Heart right ventricle (tissue), 16 donors: ENCODE results near the gene SLC8A2. TPM values are rescaled to one million over a fixed set of nuclear protein-coding genes. Genes with fewer than 3 reads are reported as not detected.

Experiments
- ATAC-seq, 8 donors: fragments of 200-7000 bp; cut with Tn5 transposase; one replicate each; pipeline ENCODE4 v1.9.1; 2020; ENCODE audit warnings: mild to moderate bottlenecking in 8 of 8, moderate library complexity in 8 of 8, moderate number of reproducible peaks in 1 of 8
- DNase-seq, 2 donors: peaks; one replicate each; pipeline ENCODE4 v3.0.0-alpha.2; 2020
- H3K27ac ChIP-seq, 10 donors: fragments of 200-600 bp; sonication (generic) in 2 of 10; one replicate each; pipeline versions ENCODE4 v1.5.0 to v1.8.0; 2020 to 2022; ENCODE audit warnings: mild to moderate bottlenecking in 3 of 10
- H3K27me3 ChIP-seq, 7 donors: fragments of 200-600 bp; one replicate each; pipeline ENCODE4 v1.8.0; 2021 to 2022; ENCODE audit warnings: mild to moderate bottlenecking in 2 of 7
- H3K36me3 ChIP-seq, 9 donors: fragments of 200-600 bp; sonication (generic) in 1 of 9; one replicate each; pipeline versions ENCODE4 v1.5.0 to v1.8.0; 2020 to 2022; ENCODE audit warnings: mild to moderate bottlenecking in 2 of 9
- H3K4me1 ChIP-seq, 9 donors: fragments of 200-600 bp; sonication (generic) in 1 of 9; one replicate each; pipeline versions ENCODE4 v1.5.0 to v1.8.0; 2020 to 2022; ENCODE audit warnings: mild to moderate bottlenecking in 4 of 9
- H3K4me3 ChIP-seq, 10 donors: fragments of 200-600 bp; sonication (generic) in 2 of 10; one replicate each; pipeline versions ENCODE4 v1.5.0 to v1.8.0; 2020 to 2022; ENCODE audit warnings: mild to moderate bottlenecking in 7 of 10, moderate library complexity in 2 of 10
- H3K9me3 ChIP-seq, 11 donors: fragments of 200-600 bp in 10 of 11; sonication (generic) in 2 of 11; one replicate each; pipeline versions ENCODE4 v1.5.0 to v1.8.0; 2013 to 2022; ENCODE audit warnings: mild to moderate bottlenecking in 2 of 11, control low read depth in 1 of 11, moderate library complexity in 1 of 11
- CTCF ChIP-seq, 9 donors: fragments of 200-600 bp; sonication (generic) in 2 of 9; IDR thresholded peaks; one replicate each; pipeline versions ENCODE4 v1.5.0 to v1.8.0; 2021 to 2022; ENCODE audit warnings: antibody characterized with exemption in 9 of 9, mild to moderate bottlenecking in 5 of 9, moderate library complexity in 1 of 9
- WGBS, 2 donors: extraction: QIAGEN DNeasy Blood & Tissue Kit; methylation state at CpG; one replicate each; pipeline ENCODE4 v1.1.7; 2013; ENCODE audit warnings: inconsistent platforms in 1 of 2; 5-methylcytosine and 5-hydroxymethylcytosine counted together
- intact Hi-C, 10 donors: fragments of 100-400 bp; cut with DNase I; formaldehyde crosslinking; loops; one replicate each; pipeline versions ENCODE4 v1.11.1 to v1.14.2; 2022
- polyA plus RNA-seq, 2 donors: library from polyadenylated mRNA; stranded (reverse); fragments of 200-250 nt; gene quantifications; one replicate each; pipeline ENCODE4 v1.2.3, GENCODE V29; 2013
- total RNA-seq, 10 donors: library from RNA; stranded (reverse); fragmentation: NEBNext Ultra II Directional in 3 of 10; extraction: Animal tissue kit (Norgen Biotek cat#: 25700) in 3 of 10; gene quantifications; one replicate each; pipeline versions ENCODE4 v1.2.1 to v1.2.4, GENCODE V29; 2021 to 2023
- donor health status: Arrhythmogenic right ventricular cardiomyopathy.
- donor health status: ischemic (EF 13 %, LVEDD 7.1; RV severe dilation, severe dysfunction).
- donor health status: healthy with polysubstance abuse.
- donor health status: DM: no; HTN: yes; CAD: no.
- donor health status: DM: no; HTN: no; CAD: no.
- donor health status: ischemic (EF 25% LVEDD 6.9; RV normal size, moderate dysfunction).
- donor health status: ischemic (EF 25% LVEDD 5.7; RV mildly dilated, moderate dysfunction).
- donor health status: healthy.
- donor health status: DM: yes; HTN: yes; CAD: no.
- donor health status: Ischemic cardiomyopathy.
- donor health status: ischemic (EF 35%, LVEDD 5.7; RV mildly dilated, moderate dysfunction).
- donor health status: nonischemic (EF 11% LVEDD 7.7; RV severe dilation, severe dysfunction).
- donor health status: DM: yes; HTN: yes; CAD: no.
- donor health status: PGD.
- donor health status: ischemic (EF 29% LVEDD 5.4; RV normal size, mild dysfunction).
- donor health status: nonischemic (EF 23%, LVEDD 6.1; RV moderate dilation, normal function).

SLC8A2 gene
- total and polyA plus RNA-seq, 12 donors = 0.03 to 0.64 (median 0.15) TPM; not detected in 3

- H3K4me3 ChIP-seq = peak overlapping the region in 2 of 10 donors; percentile 14 to 22
- no peak for ATAC-seq
- no peaks in the 10 kb centered on the region for H3K9me3 ChIP-seq
- no peak overlapping the region for H3K27ac ChIP-seq
- peaks cover 0 to 7% (median 0%) of the 10 kb centered on the region in 7 donors for H3K27me3 ChIP-seq
- no peaks in the 10 kb centered on the region for H3K36me3 ChIP-seq
- intact Hi-C loops = loop anchor here in 1 of 10 donors (5.0 kb wide), 1 partner anchor 37 kb away; the partner anchor contains the start of gene NAPA
- DNase-seq = no peak
- TF ChIP-seq CTCF (IDR thresholded peaks at IDR 0.05) = no peak
- peaks cover 0 to 15% (median 9%) of the 10 kb centered on the region in 9 donors for H3K4me1 ChIP-seq
- WGBS, 2 donors = 13% methylated on average over 36 to 39 of the region's 39 CpGs
Observed at GRCh38 chr19:47479701-47480503, 8.2 kb upstream of the SLC8A2 start.

- 85 to 87% methylated on average over 17 of the region's 17 CpGs for WGBS, 2 donors
- no peaks in the 10 kb centered on the region for H3K9me3 ChIP-seq
- H3K27me3 ChIP-seq = peaks cover 2 to 36% (median 16%) of the 10 kb centered on the region in 7 donors
- H3K36me3 ChIP-seq = no peaks in the 10 kb centered on the region
- H3K4me3 ChIP-seq = no peak overlapping the region
- peaks cover 0 to 12% (median 4%) of the 10 kb centered on the region in 9 donors for H3K4me1 ChIP-seq
- TF ChIP-seq CTCF (IDR thresholded peaks at IDR 0.05) = no peak
- DNase-seq = no peak
- intact Hi-C loops = no loop called here
- no peak for ATAC-seq
- no peak overlapping the region for H3K27ac ChIP-seq
Observed at GRCh38 chr19:47476438-47476972, 4.8 kb upstream of the SLC8A2 start.

- WGBS, 2 donors = 79 to 83% methylated on average over 9 of the region's 9 CpGs
- H3K36me3 ChIP-seq = no peaks in the 10 kb centered on the region
- no peak overlapping the region for H3K4me3 ChIP-seq
- H3K9me3 ChIP-seq = no peaks in the 10 kb centered on the region
- H3K27me3 ChIP-seq = peaks cover 2 to 47% (median 26%) of the 10 kb centered on the region in 7 donors
- DNase-seq (no peak), ATAC-seq (no peak)
- H3K27ac ChIP-seq = no peak overlapping the region
- TF ChIP-seq CTCF (IDR thresholded peaks at IDR 0.05) = no peak
- intact Hi-C loops = no loop called here
- peaks cover 0 to 12% (median 4%) of the 10 kb centered on the region in 9 donors for H3K4me1 ChIP-seq
Observed at GRCh38 chr19:47475465-47475864, 3.8 kb upstream of the SLC8A2 start.

- WGBS, 2 donors = 70 to 74% methylated on average over 9 to 10 of the region's 10 CpGs
- ATAC-seq (no peak), DNase-seq (no peak)
- no peak overlapping the region for H3K27ac ChIP-seq
- intact Hi-C loops = no loop called here
- peaks cover 0 to 12% (median 4%) of the 10 kb centered on the region in 9 donors for H3K4me1 ChIP-seq
- H3K27me3 ChIP-seq = peaks cover 2 to 64% (median 41%) of the 10 kb centered on the region in 7 donors
- H3K4me3 ChIP-seq = no peak overlapping the region
- no peaks in the 10 kb centered on the region for H3K9me3 ChIP-seq
- TF ChIP-seq CTCF (IDR thresholded peaks at IDR 0.05) = no peak
- H3K36me3 ChIP-seq = no peaks in the 10 kb centered on the region
Observed at GRCh38 chr19:47473336-47473735, 1.6 kb upstream of the SLC8A2 start.
